GM12875 (cell line): ENCODE data around the gene TMEM270.
"Not testable (repeated sequence)": the region's sequence is repeated elsewhere in the genome, so short reads cannot be mapped to it uniquely, and the experiment has no call there.

Source experiments
- H3K4me3 ChIP-seq: one replicate; pipeline ENCODE4 v1.5.1; 2011; ENCODE audit warnings: low read depth, low read length, control low read depth
- CTCF ChIP-seq: IDR thresholded peaks from 2 replicates; pipeline ENCODE4 v1.5.1; 2011; ENCODE audit warnings: low read depth, mild to moderate bottlenecking, control low read depth, inconsistent platforms, low read length, moderate library complexity, borderline replicate concordance; ENCODE audit not compliant: insufficient read depth

The TMEM270 gene

GRCh38 chr7:73832806-73833205 is 28.2 kb upstream of the TMEM270 start:
- no peak overlapping the region for H3K4me3 ChIP-seq
- TF ChIP-seq CTCF, result no peak

GRCh38 chr7:73833251-73833919 is 27.6 kb upstream of the TMEM270 start:
- no peak overlapping the region for H3K4me3 ChIP-seq
- no peak for TF ChIP-seq CTCF

- TF ChIP-seq CTCF, result no peak
Observed at GRCh38 chr7:73834626-73835191, 26.2 kb upstream of the TMEM270 start.

GRCh38 chr7:73837167-73837566 is 23.8 kb upstream of the TMEM270 start:
- not testable (repeated sequence) for H3K4me3 ChIP-seq

More at GRCh38 chr7:73834626-73835191, 26.2 kb upstream of the TMEM270 start:
- no peak overlapping the region for H3K4me3 ChIP-seq

GRCh38 chr7:73838642-73839041 is 22.3 kb upstream of the TMEM270 start:
- H3K4me3 ChIP-seq, result no peak overlapping the region
- TF ChIP-seq CTCF, result no peak

GRCh38 chr7:73839290-73839689 is 21.7 kb upstream of the TMEM270 start:
- H3K4me3 ChIP-seq, result no peak overlapping the region
- TF ChIP-seq CTCF, result no peak

GRCh38 chr7:73839743-73840714 is 20.9 kb upstream of the TMEM270 start:
- no peak overlapping the region for H3K4me3 ChIP-seq
- peak; percentile 22; the same call in 1 of the 2 replicates for TF ChIP-seq CTCF
